Measurements from ENCODE around the gene FAM240A. TPM values are rescaled to one million over a fixed set of nuclear protein-coding genes. Genes with fewer than 3 reads are reported as not detected.

FAM240A gene
- total RNA-seq, 1 experiment from 2014 or later: not detected

GRCh38 chr3:46615976-46616375 lies 3.7 kb downstream of the FAM240A start:
- Histone ChIP-seq H3K4me3 (ENCODE audit: low read length) (no peak overlapping the region), H3K27me3 (ENCODE audit: low read length) (peaks cover 40% of the 10 kb centered on the region), H3K9ac (ENCODE audit: low read length) (no peak overlapping the region), H3K79me2 (ENCODE audit: low read length) (no peaks in the 10 kb centered on the region), H3F3A (ENCODE audit: low read length, unreplicated experiment) (no peaks in the 10 kb centered on the region), H3K4me2 (ENCODE audit: low read length) (no peak overlapping the region), H2AFZ (ENCODE audit: low read length) (no peak overlapping the region), H3K9me2 (replicated peaks; ENCODE audit: low read length) (no peaks in the 10 kb centered on the region), H3K36me3 (ENCODE audit: low read depth, low read length) (no peaks in the 10 kb centered on the region), H4K20me1 (ENCODE audit: low read length) (no peaks in the 10 kb centered on the region), H3K9me3 (ENCODE audit: low read length) (no peaks in the 10 kb centered on the region), H3K27ac (ENCODE audit: low read length) (no peak overlapping the region), H3K4me1 (ENCODE audit: insufficient read depth, low read length) (no peaks in the 10 kb centered on the region)
- TF ChIP-seq EZH2phosphoT487 (IDR thresholded peaks at IDR 0.05; ENCODE audit: borderline replicate concordance, low read length) (no peak), EZH2 (IDR thresholded peaks at IDR 0.05; ENCODE audit: low read length, unreplicated experiment) (no peak), CTCF (conservative IDR thresholded peaks at IDR 0.05; ENCODE audit: low read depth, low read length) (no peak)
- intact Hi-C loops (cut with micrococcal nuclease): no loop called here
- ChIA-PET CTCF (no interaction called here), POLR2A (ENCODE audit: unreplicated experiment) (no interaction called here)
- DNase-seq (no peak), ATAC-seq (no peak)
- no TSS peak for BruUV-seq (replicated peaks)

- ATAC-seq (no peak), DNase-seq (no peak)
- H3K27me3 ChIP-seq (ENCODE audit: low read length): peaks cover 37% of the 10 kb centered on the region
- H2AFZ ChIP-seq (ENCODE audit: low read length): no peak overlapping the region
- H3K27ac ChIP-seq (ENCODE audit: low read length): no peak overlapping the region
- H3K79me2 ChIP-seq (ENCODE audit: low read length): no peaks in the 10 kb centered on the region
- no peak overlapping the region for H3K4me2 ChIP-seq (ENCODE audit: low read length)
- ChIA-PET CTCF (no interaction called here), POLR2A (ENCODE audit: unreplicated experiment) (no interaction called here)
- intact Hi-C loops (cut with micrococcal nuclease): no loop called here
- no peak overlapping the region for H3K9ac ChIP-seq (ENCODE audit: low read length)
- H3K36me3 ChIP-seq (ENCODE audit: low read depth, low read length): no peaks in the 10 kb centered on the region
- H3F3A ChIP-seq (ENCODE audit: low read length, unreplicated experiment): no peaks in the 10 kb centered on the region
- no peaks in the 10 kb centered on the region for H3K9me2 ChIP-seq (replicated peaks; ENCODE audit: low read length)
- no TSS peak for BruUV-seq (replicated peaks)
- no peaks in the 10 kb centered on the region for H3K9me3 ChIP-seq (ENCODE audit: low read length)
- TF ChIP-seq CTCF (conservative IDR thresholded peaks at IDR 0.05; ENCODE audit: low read depth, low read length) (no peak), EZH2phosphoT487 (IDR thresholded peaks at IDR 0.05; ENCODE audit: borderline replicate concordance, low read length) (no peak), EZH2 (IDR thresholded peaks at IDR 0.05; ENCODE audit: low read length, unreplicated experiment) (no peak)
- H4K20me1 ChIP-seq (ENCODE audit: low read length): no peaks in the 10 kb centered on the region
- no peak overlapping the region for H3K4me3 ChIP-seq (ENCODE audit: low read length)
- H3K4me1 ChIP-seq (ENCODE audit: insufficient read depth, low read length): no peaks in the 10 kb centered on the region
Observed at GRCh38 chr3:46617941-46618340, 5.6 kb downstream of the FAM240A start.

- Histone ChIP-seq H3K4me1 (ENCODE audit: insufficient read depth, low read length) (no peaks in the 10 kb centered on the region), H3K9me2 (replicated peaks; ENCODE audit: low read length) (no peaks in the 10 kb centered on the region), H4K20me1 (ENCODE audit: low read length) (no peaks in the 10 kb centered on the region), H3F3A (ENCODE audit: low read length, unreplicated experiment) (no peaks in the 10 kb centered on the region), H3K9me3 (ENCODE audit: low read length) (no peaks in the 10 kb centered on the region), H3K9ac (ENCODE audit: low read length) (no peak overlapping the region), H3K36me3 (ENCODE audit: low read depth, low read length) (no peaks in the 10 kb centered on the region), H3K4me2 (ENCODE audit: low read length) (no peak overlapping the region), H3K79me2 (ENCODE audit: low read length) (no peaks in the 10 kb centered on the region), H3K4me3 (ENCODE audit: low read length) (no peak overlapping the region), H3K27ac (ENCODE audit: low read length) (no peak overlapping the region), H2AFZ (ENCODE audit: low read length) (no peak overlapping the region), H3K27me3 (ENCODE audit: low read length) (peaks cover 43% of the 10 kb centered on the region)
- POLR2A ChIA-PET (ENCODE audit: unreplicated experiment): no interaction called here
- no TSS peak for BruUV-seq (replicated peaks)
- intact Hi-C loops (cut with micrococcal nuclease): no loop called here
- no peak for ATAC-seq
- TF ChIP-seq EZH2phosphoT487 (IDR thresholded peaks at IDR 0.05; ENCODE audit: borderline replicate concordance, low read length) (no peak), CTCF (conservative IDR thresholded peaks at IDR 0.05; ENCODE audit: low read depth, low read length) (no peak), EZH2 (IDR thresholded peaks at IDR 0.05; ENCODE audit: low read length, unreplicated experiment) (no peak)
- CTCF ChIA-PET: no interaction called here
- DNase-seq: no peak
Observed at GRCh38 chr3:46619845-46620778, 7.8 kb downstream of the FAM240A start.

Measured in PC-3 (cell line).